T-cell (primary cell): ENCODE data around the gene MAGEB17. TPM values are rescaled to one million over a fixed set of nuclear protein-coding genes. Genes with fewer than 3 reads are reported as not detected.

Experiments
- ATAC-seq, 4 experiments: fragments of 200-7000 bp in 3 of 4; fragments of 150-1000 bp in 1 of 4; cut with Tn5 transposase; replicated peaks in 1 of 4; 1 replicate in 3 of 4; 2 replicates in 1 of 4; pipeline ENCODE4 v1.10.0; 2021; ENCODE audit warnings: moderate library complexity in 3 of 4, mild to moderate bottlenecking in 2 of 4, moderate number of reproducible peaks in 1 of 4
- CTCF ChIA-PET, 2 donors: fragments of 300-600 bp; sonication (Branson Sonifier 250); formaldehyde crosslinking; loops; one replicate each; lab custom pipeline; 2022; ENCODE audit warnings: antibody characterized with exemption in 2 of 2; lab: Charles Lee
- POLR2A ChIA-PET, 2 donors: fragments of 300-600 bp; sonication (Branson Sonifier 250); formaldehyde crosslinking; loops; one replicate each; lab custom pipeline; 2022; ENCODE audit warnings: antibody characterized with exemption in 2 of 2; lab: Charles Lee
- DNase-seq, 35 experiments: peaks; one replicate each; pipeline versions ENCODE4 v3.0.0 to v3.0.0-alpha.2; 2013 to 2023
- H3K27ac ChIP-seq: one replicate; pipeline ENCODE4 v1.5.1; 2013; ENCODE audit warnings: low read length
- H3K27me3 ChIP-seq, 2 experiments: replicated peaks in 1 of 2; 1 replicate in 1 of 2; 2 replicates in 1 of 2; pipeline versions ENCODE4 v1.6.1 to v1.7.0; 2013; ENCODE audit warnings: low read length in 1 of 2, mixed read lengths in 1 of 2; ENCODE audit not compliant: control insufficient read depth in 2 of 2, insufficient read depth in 2 of 2; ENCODE audit errors: extremely low read depth in 1 of 2
- H3K36me3 ChIP-seq, 2 donors: 1 replicate in 1 of 2; 2 replicates in 1 of 2; pipeline versions ENCODE4 v1.6.1 to v1.7.0; 2013; ENCODE audit warnings: low read length in 1 of 2; ENCODE audit not compliant: control insufficient read depth in 2 of 2, insufficient read depth in 1 of 2; ENCODE audit errors: extremely low read depth in 1 of 2
- H3K4me1 ChIP-seq, 2 experiments: 1 replicate in 1 of 2; 2 replicates in 1 of 2; pipeline versions ENCODE4 v1.6.1 to v1.7.0; 2013; ENCODE audit warnings: low read length in 2 of 2, mixed read lengths in 1 of 2; ENCODE audit not compliant: insufficient read depth in 2 of 2, control insufficient read depth in 1 of 2; ENCODE audit errors: extremely low read depth in 1 of 2
- H3K4me3 ChIP-seq, 2 donors: 1 replicate in 1 of 2; 2 replicates in 1 of 2; pipeline versions ENCODE4 v1.5.1 to v1.7.0; 2013; ENCODE audit warnings: mild to moderate bottlenecking in 2 of 2, low read length in 1 of 2, moderate library complexity in 1 of 2; ENCODE audit not compliant: control insufficient read depth in 1 of 2; ENCODE audit errors: extremely low read depth in 1 of 2
- H3K9me3 ChIP-seq: 2 replicates; pipeline ENCODE4 v1.7.0; 2013
- H3K27ac Mint-ChIP-seq, 2 donors: one replicate each; pipeline ENCODE4 v1.8.0; 2020 to 2021; ENCODE audit warnings: mild to moderate bottlenecking in 2 of 2, mixed read lengths in 2 of 2
- H3K27me3 Mint-ChIP-seq, 2 donors: one replicate each; pipeline ENCODE4 v1.8.0; 2021 to 2022; ENCODE audit warnings: mixed read lengths in 2 of 2
- H3K36me3 Mint-ChIP-seq: one replicate; pipeline ENCODE4 v1.8.0; 2021; ENCODE audit warnings: mixed read lengths
- H3K4me1 Mint-ChIP-seq, 3 donors: one replicate each; pipeline ENCODE4 v1.8.0; 2020 to 2022; ENCODE audit warnings: mixed read lengths in 3 of 3, mild to moderate bottlenecking in 1 of 3
- H3K4me3 Mint-ChIP-seq, 3 donors: one replicate each; pipeline ENCODE4 v1.8.0; 2020 to 2022; ENCODE audit warnings: mild to moderate bottlenecking in 3 of 3, mixed read lengths in 3 of 3, moderate library complexity in 3 of 3
- H3K9me3 Mint-ChIP-seq, 3 donors: one replicate each; pipeline ENCODE4 v1.8.0; 2020 to 2022; ENCODE audit warnings: mixed read lengths in 3 of 3
- WGBS: methylation state at CpG from one replicate; pipeline ENCODE4 v1.1.5; 2013; ENCODE audit warnings: missing lambda C conversion rate; ENCODE audit not compliant: insufficient coverage; 5-methylcytosine and 5-hydroxymethylcytosine counted together
- total RNA-seq, 35 experiments: library from RNA in 6 of 35; stranded (reverse) in 6 of 35; fragments of 120-200 nt in 1 of 35; gene quantifications; one replicate each; pipeline versions ENCODE4 v1.2.1 to v1.2.4 and lab custom pipeline; 2013 to 2026

MAGEB17 gene
- total RNA-seq, 5 donors from 2014 or later (not counting 1 experiment from before 2014, with no cell fraction given), result not detected

DNA sequence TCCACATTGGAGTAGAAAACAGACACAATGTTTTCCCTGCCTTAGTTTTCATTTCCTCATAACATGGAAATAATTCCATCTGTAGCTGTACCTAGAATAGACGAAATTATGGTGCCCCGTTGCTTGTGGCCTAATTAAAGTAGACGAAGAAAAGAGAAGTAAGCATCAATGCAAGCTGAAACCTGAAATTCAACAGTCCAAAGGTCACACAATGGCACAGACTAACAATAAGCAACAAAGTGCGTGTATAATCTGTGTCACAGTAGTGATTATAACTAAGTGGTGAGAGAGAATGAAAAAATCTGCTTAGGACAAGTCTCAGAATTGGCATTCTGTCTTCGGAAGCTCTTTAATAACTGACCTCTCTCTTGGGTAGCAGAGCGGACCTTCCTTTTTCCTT lies 24.3 kb downstream of the MAGEB17 start:
- DNase-seq (no peak), ATAC-seq (no peak)
- Mint-ChIP-seq H3K27me3 (peaks cover 0 to 7% of the 10 kb centered on the region in 2 donors), H3K36me3 (no peaks in the 10 kb centered on the region), H3K27ac (no peak overlapping the region), H3K9me3 (no peaks in the 10 kb centered on the region), H3K4me3 (no peak overlapping the region), H3K4me1 (no peaks in the 10 kb centered on the region)
- no peak overlapping the region for H3K27ac ChIP-seq
- H3K27me3 ChIP-seq, result no peaks in the 10 kb centered on the region
- ChIA-PET CTCF (no interaction called here), POLR2A (interaction anchor here in 1 of 2 donors (0.5 kb wide), 1 partner anchor 442 kb away, joined by 3 read pairs; no protein-coding TSS in a partner anchor)
- no peaks in the 10 kb centered on the region for H3K9me3 ChIP-seq
- H3K4me1 ChIP-seq, result no peaks in the 10 kb centered on the region
- no peak overlapping the region for H3K4me3 ChIP-seq
- H3K36me3 ChIP-seq, result no peaks in the 10 kb centered on the region
- no CpG with 5 or more reads among the region's 6 CpGs for WGBS

DNA sequence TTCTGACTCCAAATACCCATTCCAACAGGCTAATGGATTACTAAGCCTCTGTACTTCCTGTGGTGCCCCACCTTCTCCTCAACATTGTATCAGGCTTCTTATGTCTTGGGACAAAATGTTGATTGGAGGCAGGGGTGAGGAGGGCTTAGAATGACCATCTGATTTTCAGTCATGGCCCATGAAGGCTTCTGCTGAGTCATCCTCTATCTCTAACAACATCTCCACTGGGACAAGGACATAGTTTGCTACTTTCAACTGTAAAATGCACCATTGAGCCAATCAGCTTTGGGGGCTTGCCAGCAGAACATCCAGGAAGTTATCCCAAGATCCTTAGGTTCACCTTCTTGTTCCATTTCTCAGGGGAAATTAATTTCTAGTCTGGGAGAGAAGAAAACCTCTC lies 29.5 kb downstream of the MAGEB17 start:
- H3K4me1 Mint-ChIP-seq, result no peaks in the 10 kb centered on the region
- H3K4me3 Mint-ChIP-seq, result no peak overlapping the region
- ATAC-seq (no peak), DNase-seq (no peak)
- Histone ChIP-seq H3K36me3 (no peaks in the 10 kb centered on the region), H3K27me3 (no peaks in the 10 kb centered on the region), H3K27ac (no peak overlapping the region), H3K9me3 (no peaks in the 10 kb centered on the region), H3K4me1 (no peaks in the 10 kb centered on the region), H3K4me3 (no peak overlapping the region)
- POLR2A ChIA-PET, result no interaction called here
- no peaks in the 10 kb centered on the region for H3K9me3 Mint-ChIP-seq
- no peak overlapping the region for H3K27ac Mint-ChIP-seq
- peaks cover 6 to 29% of the 10 kb centered on the region in 2 donors for H3K27me3 Mint-ChIP-seq
- no peaks in the 10 kb centered on the region for H3K36me3 Mint-ChIP-seq
- CTCF ChIA-PET, result no interaction called here

GRCh38 chrX:16199343-16199742 lies 32.1 kb downstream of the MAGEB17 start:
- no peaks in the 10 kb centered on the region for H3K36me3 Mint-ChIP-seq
- H3K4me3 Mint-ChIP-seq, result no peak overlapping the region
- Histone ChIP-seq H3K27ac (no peak overlapping the region), H3K4me3 (no peak overlapping the region), H3K27me3 (no peaks in the 10 kb centered on the region), H3K9me3 (no peaks in the 10 kb centered on the region), H3K36me3 (no peaks in the 10 kb centered on the region), H3K4me1 (no peaks in the 10 kb centered on the region)
- DNase-seq (no peak), ATAC-seq (no peak)
- peaks cover 6 to 37% of the 10 kb centered on the region in 2 donors for H3K27me3 Mint-ChIP-seq
- WGBS, result 60% methylated on average over 1 of the region's 1 CpG
- ChIA-PET POLR2A (no interaction called here), CTCF (no interaction called here)
- H3K4me1 Mint-ChIP-seq, result no peaks in the 10 kb centered on the region
- H3K27ac Mint-ChIP-seq, result no peak overlapping the region
- peaks cover 0 to 4% (median 3%) of the 10 kb centered on the region in 3 donors for H3K9me3 Mint-ChIP-seq

GRCh38 chrX:16202943-16203342 lies 35.7 kb downstream of the MAGEB17 start:
- H3K27ac Mint-ChIP-seq, result no peak overlapping the region
- no peaks in the 10 kb centered on the region for H3K36me3 ChIP-seq
- no peak for ATAC-seq
- H3K4me3 ChIP-seq, result no peak overlapping the region
- no peak overlapping the region for H3K27ac ChIP-seq
- H3K36me3 Mint-ChIP-seq, result no peaks in the 10 kb centered on the region
- H3K4me1 ChIP-seq, result no peaks in the 10 kb centered on the region
- H3K9me3 Mint-ChIP-seq, result peaks cover 0 to 4% (median 3%) of the 10 kb centered on the region in 3 donors
- no peak for DNase-seq
- WGBS, result no CpG with 5 or more reads among the region's 4 CpGs
- no peak overlapping the region for H3K4me3 Mint-ChIP-seq
- no peaks in the 10 kb centered on the region for H3K9me3 ChIP-seq
- peaks cover 2 to 29% of the 10 kb centered on the region in 2 donors for H3K27me3 Mint-ChIP-seq
- H3K4me1 Mint-ChIP-seq, result no peaks in the 10 kb centered on the region
- POLR2A ChIA-PET, result no interaction called here
- no peaks in the 10 kb centered on the region for H3K27me3 ChIP-seq
- CTCF ChIA-PET, result no interaction called here

- no CpG with 5 or more reads among the region's 3 CpGs for WGBS
- Histone ChIP-seq H3K4me1 (no peaks in the 10 kb centered on the region), H3K9me3 (no peaks in the 10 kb centered on the region), H3K27ac (no peak overlapping the region), H3K27me3 (no peaks in the 10 kb centered on the region), H3K36me3 (no peaks in the 10 kb centered on the region), H3K4me3 (no peak overlapping the region)
- no peak for DNase-seq
- no peaks in the 10 kb centered on the region for H3K4me1 Mint-ChIP-seq
- peaks cover 2 to 24% of the 10 kb centered on the region in 2 donors for H3K27me3 Mint-ChIP-seq
- POLR2A ChIA-PET, result no interaction called here
- H3K27ac Mint-ChIP-seq, result no peak overlapping the region
- peaks cover 0 to 4% (median 3%) of the 10 kb centered on the region in 3 donors for H3K9me3 Mint-ChIP-seq
- H3K4me3 Mint-ChIP-seq, result no peak overlapping the region
- no peak for ATAC-seq
- CTCF ChIA-PET, result no interaction called here
- H3K36me3 Mint-ChIP-seq, result no peaks in the 10 kb centered on the region
Observed at GRCh38 chrX:16204538-16204937, 37.3 kb downstream of the MAGEB17 start.

DNA sequence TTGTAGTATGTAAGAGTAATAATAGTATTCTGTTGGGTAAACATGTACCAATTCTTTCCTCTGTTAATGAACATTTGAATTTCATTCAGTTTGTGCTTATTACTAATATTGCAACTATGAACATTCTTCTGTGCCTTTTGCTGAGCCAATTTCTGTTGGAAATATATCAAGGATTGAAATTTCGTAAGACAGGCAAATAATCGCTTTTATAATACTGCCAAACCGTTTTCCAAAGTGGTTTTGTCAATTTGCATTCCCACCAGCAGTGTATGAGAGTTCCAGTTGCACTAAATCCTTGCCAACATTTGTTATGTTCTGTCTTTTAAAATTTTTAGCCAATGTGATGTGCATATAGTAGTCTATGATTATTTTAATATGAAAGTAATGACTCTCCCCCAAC lies 38.6 kb downstream of the MAGEB17 start:
- POLR2A ChIA-PET, result no interaction called here

GRCh38 chrX:16207634-16208033 lies 40.4 kb downstream of the MAGEB17 start:
- no peak overlapping the region for H3K4me3 ChIP-seq
- CTCF ChIA-PET, result no interaction called here
- no peaks in the 10 kb centered on the region for H3K9me3 ChIP-seq
- H3K27ac ChIP-seq, result no peak overlapping the region
- H3K27me3 Mint-ChIP-seq, result peaks cover 0 to 12% of the 10 kb centered on the region in 2 donors
- no peaks in the 10 kb centered on the region for H3K36me3 ChIP-seq
- H3K4me1 ChIP-seq, result no peaks in the 10 kb centered on the region
- ATAC-seq (no peak), DNase-seq (no peak)
- no peaks in the 10 kb centered on the region for H3K36me3 Mint-ChIP-seq
- no peaks in the 10 kb centered on the region for H3K27me3 ChIP-seq
- H3K4me3 Mint-ChIP-seq, result no peak overlapping the region
- H3K9me3 Mint-ChIP-seq, result peaks cover 0 to 4% (median 3%) of the 10 kb centered on the region in 3 donors
- WGBS, result no CpG with 5 or more reads among the region's 1 CpG
- no peaks in the 10 kb centered on the region for H3K4me1 Mint-ChIP-seq
- no peak overlapping the region for H3K27ac Mint-ChIP-seq
- POLR2A ChIA-PET, result no interaction called here

More for the DNA sequence above, 38.6 kb downstream of the MAGEB17 start:
- H3K4me1 ChIP-seq, result no peaks in the 10 kb centered on the region
- no peak for DNase-seq
- H3K36me3 ChIP-seq, result no peaks in the 10 kb centered on the region
- H3K9me3 ChIP-seq, result no peaks in the 10 kb centered on the region
- Mint-ChIP-seq H3K36me3 (no peaks in the 10 kb centered on the region), H3K4me3 (no peak overlapping the region), H3K27me3 (peaks cover 2 to 16% of the 10 kb centered on the region in 2 donors), H3K27ac (no peak overlapping the region), H3K4me1 (no peaks in the 10 kb centered on the region), H3K9me3 (peaks cover 0 to 4% (median 3%) of the 10 kb centered on the region in 3 donors)
- no peaks in the 10 kb centered on the region for H3K27me3 ChIP-seq
- WGBS, result no CpG with 5 or more reads among the region's 3 CpGs
- CTCF ChIA-PET, result no interaction called here
- H3K4me3 ChIP-seq, result no peak overlapping the region
- ATAC-seq, result no peak
- H3K27ac ChIP-seq, result no peak overlapping the region
